Aortic smooth muscle cell (primary cell): Measurements from ENCODE around the gene LMCD1. TPM values are rescaled to one million over a fixed set of nuclear protein-coding genes. Genes with fewer than 3 reads are reported as not detected.

Experiments used
- total RNA-seq: library from RNA; depleted of rRNA; stranded (reverse); fragments of >200 nt; gene quantifications from 2 replicates; pipeline ENCODE4 v1.2.3, GENCODE V29; 2014

Gene LMCD1
- total RNA-seq = 21.3 and 61.6 TPM in 2 replicates

DNA sequence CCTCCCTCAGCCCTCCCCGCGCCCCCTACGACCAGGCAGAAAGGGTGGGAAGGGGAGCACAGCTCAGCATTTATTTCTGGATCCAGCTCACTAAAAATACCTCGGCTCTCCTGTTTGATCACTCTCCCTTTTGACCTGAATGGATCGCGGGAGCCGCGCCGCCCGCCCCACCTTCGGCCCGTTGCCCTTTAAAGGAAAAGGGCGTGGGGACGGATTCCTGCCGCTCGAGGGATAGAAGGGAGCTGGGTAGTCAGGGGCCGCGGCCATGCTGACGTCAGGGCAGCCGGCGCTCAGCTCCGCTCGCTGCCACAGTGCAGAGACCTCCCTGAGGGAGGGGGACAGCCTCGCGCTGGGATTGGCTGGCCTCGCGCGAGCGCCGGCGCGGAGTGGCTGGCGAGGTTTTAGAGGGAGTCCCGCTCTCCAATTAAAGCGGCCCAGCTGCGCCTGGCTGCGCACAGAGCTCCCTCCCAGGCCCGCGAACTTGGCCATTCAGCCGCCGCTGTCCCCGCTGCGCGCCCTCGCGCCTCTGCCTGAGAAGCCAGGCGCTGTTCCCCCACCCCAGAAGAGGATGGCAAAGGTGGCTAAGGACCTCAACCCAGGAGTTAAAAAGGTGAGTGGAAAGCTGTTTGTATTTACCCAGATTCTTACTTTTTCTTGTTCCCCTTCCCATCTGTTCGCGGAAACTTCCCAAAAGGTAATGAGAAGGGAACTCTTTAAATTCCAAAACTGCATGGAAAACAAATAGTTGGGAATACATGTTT, at the start of gene LMCD1:
TSS of gene LMCD1 (plus strand) at position 453 of the 761 bp plus-strand sequence. CDS start at position 569, 116 bp downstream.

Other genes with a start within 250 kb of the LMCD1 start
- not detected in 2 replicates for gene SSUH2, start 143.0 kb downstream of the LMCD1 start, total RNA-seq
- not detected in 2 replicates for gene CAV3, start 232.0 kb downstream of the LMCD1 start, total RNA-seq